NCI-H524 (cell line): Measurements from ENCODE around the gene AGMAT.

Experiments used
- DNase-seq, 2 experiments: peaks; one replicate each; lab custom pipeline; 2025; lab: John Stamatoyannopoulos, UW

Gene AGMAT

GRCh38 chr1:15584489-15585363, at the start of gene AGMAT:
TSS of gene AGMAT (minus strand) at chr1:15585051. CDS start at chr1:15584967, 84 bp downstream.
- DNase-seq = no peak

GRCh38 chr1:15633756-15634420, 49.0 kb upstream of the AGMAT start:
- peak; percentile 5 to 45 for DNase-seq

GRCh38 chr1:15628003-15628402, 43.2 kb upstream of the AGMAT start:
- DNase-seq = no peak

- DNase-seq = no peak
Measured at GRCh38 chr1:15627343-15627988, 42.6 kb upstream of the AGMAT start.

GRCh38 chr1:15626269-15626950, 41.6 kb upstream of the AGMAT start:
- DNase-seq = no peak

- DNase-seq = no peak
Measured at GRCh38 chr1:15625056-15625917, 40.4 kb upstream of the AGMAT start.

GRCh38 chr1:15624133-15624714, 39.4 kb upstream of the AGMAT start:
- no peak for DNase-seq

GRCh38 chr1:15623435-15623834, 38.6 kb upstream of the AGMAT start:
- no peak for DNase-seq

- DNase-seq = no peak
Measured at GRCh38 chr1:15622712-15623373, 38.0 kb upstream of the AGMAT start.

- DNase-seq = no peak
Measured at GRCh38 chr1:15621975-15622374, 37.1 kb upstream of the AGMAT start.

- no peak for DNase-seq
Measured at GRCh38 chr1:15620902-15621682, 36.2 kb upstream of the AGMAT start.

GRCh38 chr1:15620155-15620545, 35.3 kb upstream of the AGMAT start:
- no peak for DNase-seq

GRCh38 chr1:15618655-15619525, 34.0 kb upstream of the AGMAT start:
- no peak for DNase-seq

- DNase-seq = no peak
Measured at GRCh38 chr1:15618077-15618654, 33.3 kb upstream of the AGMAT start.

- DNase-seq = peak; percentile 94 to 95
Measured at GRCh38 chr1:15617173-15618076, 32.6 kb upstream of the AGMAT start, which contains the start of gene DDI2. TSS of gene DDI2 (plus strand) at chr1:15617458. CDS start at chr1:15617671, 213 bp downstream.

GRCh38 chr1:15616373-15617172, 31.7 kb upstream of the AGMAT start:
- peak in 1 of 2 experiments; percentile 38 for DNase-seq
